Panc1 (cell line): Measurements from ENCODE around the gene CDKN2AIP. TPM values are rescaled to one million over a fixed set of nuclear protein-coding genes. Genes with fewer than 3 reads are reported as not detected.

ENCODE experiments used
- ATAC-seq: fragments of 200-7000 bp; cut with Tn5 transposase; 2 replicates; pipeline ENCODE4 v1.9.1; 2020; ENCODE audit warnings: mild to moderate bottlenecking, moderate library complexity
- BruUV-seq: library from RNA; stranded (reverse); fragments of 400-500 nt; replicated peaks from 2 replicates; lab custom pipeline; 2021; lab: Mats Ljungman, UMichigan
- CTCF ChIA-PET: fragments of 300-600 bp; sonication (Branson Sonifier 250); formaldehyde crosslinking; loops from one replicate; lab custom pipeline; 2022; ENCODE audit warnings: antibody characterized with exemption; lab: Charles Lee
- POLR2A ChIA-PET: fragments of 300-600 bp; sonication (Branson Sonifier 250); formaldehyde crosslinking; loops from one replicate; lab custom pipeline; 2022; ENCODE audit warnings: antibody characterized with exemption; lab: Charles Lee
- DNase-seq: peaks from one replicate; pipeline ENCODE4 v3.0.0-alpha.2; 2010; ENCODE audit warnings: low read depth, low spot score
- H3K27ac ChIP-seq: 2 replicates; pipeline ENCODE4 v1.5.1; 2011; ENCODE audit warnings: mild to moderate bottlenecking, low read length, inconsistent platforms
- H3K27me3 ChIP-seq: fragments of 200-500 bp; sonication (Bioruptor generic); 2 replicates; pipeline ENCODE4 v1.6.0; 2014; ENCODE audit warnings: low read length, inconsistent platforms; ENCODE audit not compliant: control insufficient read depth, insufficient read depth
- H3K36me3 ChIP-seq: fragments of 200-500 bp; sonication (Bioruptor generic); 2 replicates; pipeline ENCODE4 v1.5.1; 2014; ENCODE audit warnings: inconsistent platforms, mild to moderate bottlenecking, low read length, moderate library complexity; ENCODE audit not compliant: control insufficient read depth, insufficient read depth
- H3K4me1 ChIP-seq: 2 replicates; pipeline ENCODE4 v1.5.1; 2011; ENCODE audit warnings: inconsistent platforms, mild to moderate bottlenecking, low read length, moderate library complexity; ENCODE audit not compliant: control insufficient read depth, insufficient read depth
- H3K4me3 ChIP-seq, 2 experiments: 2 replicates each; pipeline ENCODE4 v1.5.1; 2011 to 2012; ENCODE audit warnings: low read depth in 2 of 2, low read length in 2 of 2, mild to moderate bottlenecking in 2 of 2, inconsistent platforms in 1 of 2, moderate library complexity in 1 of 2
- H3K9me3 ChIP-seq: fragments of 200-500 bp; sonication (Bioruptor generic); 2 replicates; pipeline ENCODE4 v1.5.1; 2014; ENCODE audit warnings: low read depth, mild to moderate bottlenecking, inconsistent platforms, low read length, moderate library complexity; ENCODE audit not compliant: control insufficient read depth, insufficient read depth
- POLR2AphosphoS5 ChIP-seq: IDR thresholded peaks from 2 replicates; pipeline ENCODE4 v1.6.1; 2012; ENCODE audit warnings: mild to moderate bottlenecking, low read depth, low read length, moderate library complexity
- SIN3A ChIP-seq: IDR thresholded peaks from 2 replicates; pipeline ENCODE4 v1.6.1; 2012; ENCODE audit warnings: low read depth, mild to moderate bottlenecking, low read length, moderate library complexity, borderline replicate concordance; ENCODE audit not compliant: insufficient read depth
- TCF7L2 ChIP-seq: IDR thresholded peaks from 2 replicates; pipeline ENCODE4 v1.6.1; 2011; ENCODE audit warnings: mild to moderate bottlenecking, low read depth, low read length, inconsistent platforms
- in situ Hi-C: cut with HindIII; loops from 2 replicates; pipeline ENCODE4 v1.10.0; 2016; ENCODE audit warnings: low sequenced_read_pairs, low pct_unique_long_range_greater_than_20kb
- intact Hi-C: fragments of 100-400 bp; cut with micrococcal nuclease; formaldehyde crosslinking; loops from one replicate; pipeline ENCODE4 v1.10.0; 2022; ENCODE audit not compliant: unreplicated experiment
- total RNA-seq: library from RNA; stranded (reverse); gene quantifications from one replicate; pipeline ENCODE4 v1.2.1, GENCODE V29; 2021; ENCODE audit not compliant: unreplicated experiment
- TF ChIP-seq, protein P1 (sequence below), 2 experiments: IDR thresholded peaks; 2 replicates each; pipeline ENCODE4 v1.6.1; 2011 to 2012; ENCODE audit warnings: low read depth in 2 of 2, control low read depth in 1 of 2, low read length in 1 of 2, mild to moderate bottlenecking in 1 of 2, moderate library complexity in 1 of 2; ENCODE audit not compliant: insufficient read depth in 1 of 2
- TF ChIP-seq, protein P2 (sequence below): fragments of 450-650 bp; IDR thresholded peaks from 2 replicates; pipeline ENCODE4 v1.5.1; 2017; ENCODE audit warnings: mild to moderate bottlenecking

The CDKN2AIP gene
- total RNA-seq, 1 experiment from 2014 or later = 21.1 TPM

DNA sequence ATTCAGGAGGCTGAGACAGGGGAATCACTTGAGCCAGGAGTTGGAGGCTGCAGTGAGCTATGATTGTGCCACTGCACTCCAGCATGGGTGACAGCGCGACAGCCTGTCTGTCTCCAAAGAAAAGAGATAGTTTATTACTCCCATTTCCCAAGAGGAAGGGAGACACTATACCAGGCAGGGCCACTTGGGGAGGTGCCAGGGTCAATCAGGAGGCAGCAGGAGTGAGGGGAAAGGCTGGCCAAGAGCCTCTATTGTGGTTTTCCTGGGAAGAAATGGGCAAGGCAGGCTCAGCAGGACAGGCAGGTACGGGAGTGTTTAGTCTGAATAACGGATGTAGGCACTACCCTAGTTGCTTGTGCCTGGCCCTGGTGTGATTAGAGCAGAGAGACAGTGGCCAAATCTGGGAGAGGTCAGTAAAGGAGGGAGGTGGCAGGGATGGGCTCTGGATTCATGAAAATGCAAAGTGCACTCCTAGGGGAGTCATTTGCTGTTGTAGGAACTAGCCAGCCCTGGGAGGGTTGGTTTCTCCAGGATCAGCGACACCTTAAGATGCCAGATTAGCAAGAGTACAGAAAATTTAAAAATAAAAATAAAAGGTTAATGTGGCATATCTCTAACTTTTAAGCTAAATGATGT lies 20.2 kb upstream of the CDKN2AIP start:
- ChIA-PET CTCF (no interaction called here), POLR2A (no interaction called here)
- Histone ChIP-seq H3K4me3 (no peak overlapping the region), H3K9me3 (no peaks in the 10 kb centered on the region), H3K4me1 (peaks cover 13% of the 10 kb centered on the region; the same call in 1 of the 2 replicates), H3K27ac (peak overlapping the region; percentile 23), H3K36me3 (no peaks in the 10 kb centered on the region), H3K27me3 (no peaks in the 10 kb centered on the region)
- ATAC-seq (peak; percentile 54; the same call in 1 of the 2 replicates), DNase-seq (no peak)
- in situ Hi-C loops = no loop called here
- TF ChIP-seq, protein P1, sequence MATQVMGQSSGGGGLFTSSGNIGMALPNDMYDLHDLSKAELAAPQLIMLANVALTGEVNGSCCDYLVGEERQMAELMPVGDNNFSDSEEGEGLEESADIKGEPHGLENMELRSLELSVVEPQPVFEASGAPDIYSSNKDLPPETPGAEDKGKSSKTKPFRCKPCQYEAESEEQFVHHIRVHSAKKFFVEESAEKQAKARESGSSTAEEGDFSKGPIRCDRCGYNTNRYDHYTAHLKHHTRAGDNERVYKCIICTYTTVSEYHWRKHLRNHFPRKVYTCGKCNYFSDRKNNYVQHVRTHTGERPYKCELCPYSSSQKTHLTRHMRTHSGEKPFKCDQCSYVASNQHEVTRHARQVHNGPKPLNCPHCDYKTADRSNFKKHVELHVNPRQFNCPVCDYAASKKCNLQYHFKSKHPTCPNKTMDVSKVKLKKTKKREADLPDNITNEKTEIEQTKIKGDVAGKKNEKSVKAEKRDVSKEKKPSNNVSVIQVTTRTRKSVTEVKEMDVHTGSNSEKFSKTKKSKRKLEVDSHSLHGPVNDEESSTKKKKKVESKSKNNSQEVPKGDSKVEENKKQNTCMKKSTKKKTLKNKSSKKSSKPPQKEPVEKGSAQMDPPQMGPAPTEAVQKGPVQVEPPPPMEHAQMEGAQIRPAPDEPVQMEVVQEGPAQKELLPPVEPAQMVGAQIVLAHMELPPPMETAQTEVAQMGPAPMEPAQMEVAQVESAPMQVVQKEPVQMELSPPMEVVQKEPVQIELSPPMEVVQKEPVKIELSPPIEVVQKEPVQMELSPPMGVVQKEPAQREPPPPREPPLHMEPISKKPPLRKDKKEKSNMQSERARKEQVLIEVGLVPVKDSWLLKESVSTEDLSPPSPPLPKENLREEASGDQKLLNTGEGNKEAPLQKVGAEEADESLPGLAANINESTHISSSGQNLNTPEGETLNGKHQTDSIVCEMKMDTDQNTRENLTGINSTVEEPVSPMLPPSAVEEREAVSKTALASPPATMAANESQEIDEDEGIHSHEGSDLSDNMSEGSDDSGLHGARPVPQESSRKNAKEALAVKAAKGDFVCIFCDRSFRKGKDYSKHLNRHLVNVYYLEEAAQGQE (IDR thresholded peaks at IDR 0.05; ENCODE audit: insufficient read depth in 1 of 2, low read depth in 2 of 2, low read length in 1 of 2) = no peak
- TF ChIP-seq TCF7L2 (no peak), SIN3A (no peak), POLR2AphosphoS5 (no peak)
- TF ChIP-seq, protein P2, sequence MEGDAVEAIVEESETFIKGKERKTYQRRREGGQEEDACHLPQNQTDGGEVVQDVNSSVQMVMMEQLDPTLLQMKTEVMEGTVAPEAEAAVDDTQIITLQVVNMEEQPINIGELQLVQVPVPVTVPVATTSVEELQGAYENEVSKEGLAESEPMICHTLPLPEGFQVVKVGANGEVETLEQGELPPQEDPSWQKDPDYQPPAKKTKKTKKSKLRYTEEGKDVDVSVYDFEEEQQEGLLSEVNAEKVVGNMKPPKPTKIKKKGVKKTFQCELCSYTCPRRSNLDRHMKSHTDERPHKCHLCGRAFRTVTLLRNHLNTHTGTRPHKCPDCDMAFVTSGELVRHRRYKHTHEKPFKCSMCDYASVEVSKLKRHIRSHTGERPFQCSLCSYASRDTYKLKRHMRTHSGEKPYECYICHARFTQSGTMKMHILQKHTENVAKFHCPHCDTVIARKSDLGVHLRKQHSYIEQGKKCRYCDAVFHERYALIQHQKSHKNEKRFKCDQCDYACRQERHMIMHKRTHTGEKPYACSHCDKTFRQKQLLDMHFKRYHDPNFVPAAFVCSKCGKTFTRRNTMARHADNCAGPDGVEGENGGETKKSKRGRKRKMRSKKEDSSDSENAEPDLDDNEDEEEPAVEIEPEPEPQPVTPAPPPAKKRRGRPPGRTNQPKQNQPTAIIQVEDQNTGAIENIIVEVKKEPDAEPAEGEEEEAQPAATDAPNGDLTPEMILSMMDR = no peak
- no TSS peak for BruUV-seq
- intact Hi-C loops = no loop called here

DNA sequence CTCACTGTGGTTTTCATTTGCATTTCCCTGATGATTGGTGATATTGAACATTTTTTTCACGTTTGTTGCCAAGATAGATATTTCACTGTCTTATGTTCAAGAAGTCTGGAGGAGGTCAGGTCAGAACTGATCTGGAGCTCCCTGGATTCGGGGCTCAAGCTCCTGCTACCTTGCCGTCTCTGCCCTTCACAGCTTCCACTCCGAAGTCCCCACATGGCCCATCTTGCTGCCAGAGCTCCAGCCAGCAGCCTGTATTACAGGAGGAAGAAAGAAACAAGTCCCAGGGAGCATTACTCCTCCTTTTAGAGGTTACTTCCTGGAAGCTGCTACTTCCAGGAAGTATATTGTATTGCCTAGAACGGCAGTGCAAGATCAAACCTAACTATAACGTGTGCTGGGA lies 17.9 kb upstream of the CDKN2AIP start:
- CTCF ChIA-PET = no interaction called here
- Histone ChIP-seq H3K4me1 (peaks cover 13% of the 10 kb centered on the region; the same call in 1 of the 2 replicates), H3K36me3 (no peaks in the 10 kb centered on the region), H3K27me3 (no peaks in the 10 kb centered on the region), H3K4me3 (no peak overlapping the region), H3K9me3 (no peaks in the 10 kb centered on the region), H3K27ac (peak overlapping the region; percentile 39; the same call in 1 of the 2 replicates)
- DNase-seq = no peak
- in situ Hi-C loops (no loop called here), intact Hi-C loops (no loop called here)
- BruUV-seq = no TSS peak
- POLR2A ChIA-PET = no interaction called here
- no peak for TF ChIP-seq TCF7L2
- TF ChIP-seq POLR2AphosphoS5 = no peak
- TF ChIP-seq, protein P2 = no peak
- TF ChIP-seq, protein P1 (IDR thresholded peaks at IDR 0.05; ENCODE audit: insufficient read depth in 1 of 2, low read depth in 2 of 2, low read length in 1 of 2) = no peak
- no peak for ATAC-seq
